Iris pigment epithelial cell (primary cell): ENCODE results near the gene DDHD1.
"Not testable (repeated sequence)": the region's sequence is repeated elsewhere in the genome, so short reads cannot be mapped to it uniquely, and the experiment has no call there.

Source experiments
- DNase-seq: peaks from one replicate; pipeline ENCODE4 v3.0.0-alpha.2; 2011; ENCODE audit warnings: low read depth

DDHD1 gene

GRCh38 chr14:53108292-53109104 lies 44.6 kb downstream of the DDHD1 start:
- no peak for DNase-seq

GRCh38 chr14:53106768-53107167 lies 46.4 kb downstream of the DDHD1 start:
- no peak for DNase-seq

- no peak for DNase-seq
These were observed 49.3 kb downstream of the DDHD1 start for GRCh38 chr14:53103636-53104340.

GRCh38 chr14:53093206-53093605 lies 59.9 kb downstream of the DDHD1 start:
- DNase-seq: peak; percentile 9

GRCh38 chr14:53090853-53091252 lies 62.3 kb downstream of the DDHD1 start:
- no peak for DNase-seq

GRCh38 chr14:53084954-53085353 lies 68.2 kb downstream of the DDHD1 start:
- DNase-seq: not testable (repeated sequence)

- DNase-seq: peak; percentile 4
These were observed 88.6 kb downstream of the DDHD1 start for GRCh38 chr14:53064475-53064874.

GRCh38 chr14:53062856-53063255 lies 90.3 kb downstream of the DDHD1 start:
- DNase-seq: peak; percentile 58

GRCh38 chr14:53060046-53060445 lies 93.1 kb downstream of the DDHD1 start:
- DNase-seq: peak; percentile 42

GRCh38 chr14:53055003-53055402 lies 98.1 kb downstream of the DDHD1 start:
- peak; percentile 65 for DNase-seq

GRCh38 chr14:53054457-53054856 lies 98.7 kb downstream of the DDHD1 start:
- peak; percentile 57 for DNase-seq

GRCh38 chr14:53048631-53049030 lies 104.5 kb downstream of the DDHD1 start:
- no peak for DNase-seq

GRCh38 chr14:53047307-53048069 lies 105.6 kb downstream of the DDHD1 start:
- no peak for DNase-seq

GRCh38 chr14:53044486-53044885 lies 108.6 kb downstream of the DDHD1 start:
- DNase-seq: peak; percentile 83

- peak; percentile 80 for DNase-seq
These were observed 110.0 kb downstream of the DDHD1 start for GRCh38 chr14:53043027-53043581.

- peak; percentile 82 for DNase-seq
These were observed 110.6 kb downstream of the DDHD1 start for GRCh38 chr14:53042480-53042879.

- no peak for DNase-seq
These were observed 112.1 kb downstream of the DDHD1 start for GRCh38 chr14:53041067-53041466.

GRCh38 chr14:53038629-53039028 lies 114.5 kb downstream of the DDHD1 start:
- DNase-seq: no peak

GRCh38 chr14:53037016-53037415 lies 116.1 kb downstream of the DDHD1 start:
- no peak for DNase-seq

GRCh38 chr14:53035336-53036210 lies 117.5 kb downstream of the DDHD1 start:
- DNase-seq: peak; percentile 44

GRCh38 chr14:53034688-53035230 lies 118.4 kb downstream of the DDHD1 start:
- DNase-seq: no peak
